Activated effector memory CD4-positive, alpha-beta T cell treated with Interleukin-2 at 50 U/mL for 16 hours (primary cell): Measurements from ENCODE around the gene TNRC6C.

Source experiments
- DNase-seq: peaks from one replicate; pipeline ENCODE4 v3.0.0-alpha.2; 2020

Gene TNRC6C

DNA sequence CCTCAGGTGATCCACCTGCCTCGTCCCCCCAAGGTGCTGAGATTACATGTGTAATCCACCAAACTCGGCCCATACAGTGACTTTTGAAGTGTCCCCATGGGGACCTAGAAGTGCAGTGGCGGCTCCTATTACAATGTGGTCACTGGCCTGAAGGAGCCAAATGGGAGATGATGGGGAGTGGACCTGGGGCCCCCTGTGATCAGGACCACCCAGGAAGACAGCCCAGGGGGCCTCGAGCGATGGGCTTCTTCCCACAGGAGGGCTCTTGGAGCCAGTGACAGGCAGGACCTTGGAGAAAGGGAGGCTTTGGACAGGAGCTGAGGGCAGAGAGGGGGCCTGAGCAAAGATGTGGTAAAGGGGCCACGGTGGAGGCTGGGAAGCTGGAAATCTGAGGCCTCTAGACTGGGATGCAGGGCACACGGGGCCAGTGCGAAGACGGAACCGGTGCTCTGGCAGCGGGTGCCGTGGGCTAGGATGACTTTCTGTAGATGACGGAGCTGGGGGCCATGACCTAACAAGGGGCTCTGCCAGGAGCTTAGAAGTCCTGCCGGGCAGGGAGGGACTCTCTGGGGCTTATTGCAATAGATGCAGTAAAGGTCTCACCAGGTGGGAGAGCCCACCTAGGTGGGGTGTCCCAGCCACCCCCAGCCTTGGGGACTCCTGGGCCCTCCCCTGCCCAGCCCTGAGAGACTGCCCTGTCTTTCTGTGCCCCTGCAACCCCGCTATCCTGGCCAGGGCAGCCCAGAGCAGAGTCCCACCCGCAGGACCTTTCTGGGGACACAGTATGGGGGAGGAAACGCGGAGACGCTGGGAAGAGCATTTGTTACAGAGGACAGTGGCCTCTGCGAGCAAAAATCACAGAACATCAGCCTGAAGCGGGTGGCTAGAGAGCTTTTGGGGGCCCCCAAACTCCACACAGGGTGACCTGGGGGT lies 185.0 kb downstream of the TNRC6C start:
- DNase-seq, result no peak

DNA sequence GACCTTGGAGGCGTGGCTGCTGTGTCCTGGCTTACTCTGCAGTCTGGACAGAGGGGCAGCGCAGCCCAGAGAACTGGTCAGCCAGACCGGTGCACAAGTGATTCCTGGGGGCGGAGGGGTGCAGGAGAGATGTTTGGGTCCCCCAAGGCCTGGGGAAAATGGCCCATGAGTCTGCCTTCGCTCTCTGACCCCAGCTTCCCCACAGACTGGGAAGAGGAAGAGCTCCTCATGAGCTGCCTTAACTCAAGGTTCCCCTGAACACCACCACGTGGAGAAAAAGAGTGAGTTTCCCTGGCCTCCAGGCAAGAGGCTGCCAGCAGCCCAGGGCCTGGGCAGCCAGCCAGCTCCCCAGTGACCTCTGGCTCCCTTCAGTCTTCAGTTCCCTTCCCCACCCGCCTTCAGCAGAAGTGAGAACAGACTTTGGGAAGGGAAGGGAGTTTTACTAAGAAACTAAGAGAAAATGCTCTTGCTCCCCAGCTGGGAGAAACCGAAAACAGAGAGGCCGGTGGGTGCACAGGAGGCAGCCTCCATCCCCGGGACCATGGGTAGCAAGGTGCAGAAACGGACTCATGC lies 185.7 kb downstream of the TNRC6C start:
- no peak for DNase-seq

DNA sequence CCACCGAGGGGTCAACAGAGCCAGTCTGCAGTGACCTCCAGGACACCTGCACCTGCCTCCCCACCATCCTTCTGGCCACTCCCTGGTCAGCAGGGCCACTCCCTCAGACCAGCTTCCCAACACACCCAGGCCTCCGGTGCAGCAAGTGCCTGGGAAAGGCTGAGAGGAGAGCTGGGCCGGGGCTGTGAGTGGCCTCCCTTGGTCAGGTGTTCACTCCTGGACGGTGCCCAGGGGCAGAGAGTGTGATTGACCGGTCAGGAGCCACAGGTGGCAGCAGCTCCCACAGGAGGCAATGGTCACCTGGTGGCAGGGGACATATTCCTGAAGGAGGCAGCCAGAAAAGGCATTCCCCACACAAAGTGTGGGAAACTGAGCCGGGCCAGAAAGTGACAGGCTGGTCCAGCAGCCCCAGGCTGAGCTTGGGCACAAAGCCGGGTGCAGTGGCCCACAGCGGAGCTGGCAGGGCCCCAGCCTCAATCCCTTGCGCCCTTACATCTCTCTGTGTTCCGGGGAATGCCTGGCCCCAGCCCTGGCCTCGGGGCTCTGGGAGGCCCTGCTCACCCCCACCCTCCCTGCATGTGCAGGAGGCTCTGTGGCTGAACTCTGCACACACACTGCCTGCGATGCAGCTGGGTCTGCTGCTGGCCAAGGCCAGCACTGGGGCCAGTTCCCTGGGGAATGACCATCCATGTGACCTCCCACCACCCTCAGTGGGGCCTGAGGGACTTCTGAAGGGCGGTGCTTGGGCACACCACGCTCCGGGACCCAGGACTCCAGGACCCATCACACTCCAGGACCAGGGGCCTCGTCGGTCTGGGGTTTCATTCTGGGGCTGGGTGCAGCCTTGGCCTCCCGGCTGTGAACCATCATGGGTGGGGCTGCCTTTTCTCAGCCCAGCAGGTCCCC lies 186.5 kb downstream of the TNRC6C start:
- no peak for DNase-seq

DNA sequence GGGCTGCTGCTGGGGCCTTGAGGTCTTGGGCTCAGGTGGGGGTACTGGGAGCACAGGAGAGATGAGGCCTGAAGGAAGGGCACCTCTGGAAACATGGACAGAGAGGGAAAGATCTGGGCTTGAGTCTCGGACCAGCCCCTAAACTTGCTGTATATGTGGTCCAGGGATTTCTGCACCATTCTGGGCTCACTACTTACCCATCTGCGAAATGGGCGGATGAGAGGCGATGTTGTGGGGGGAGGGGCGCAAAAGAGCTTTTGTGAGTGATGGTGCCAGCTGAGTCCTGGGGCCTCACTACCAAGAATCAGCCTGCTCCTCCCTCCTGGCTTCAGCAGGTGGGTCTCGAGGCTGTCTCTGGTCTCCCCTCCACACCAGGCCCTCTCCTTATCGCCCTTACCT lies 188.0 kb downstream of the TNRC6C start:
- DNase-seq, result no peak

DNA sequence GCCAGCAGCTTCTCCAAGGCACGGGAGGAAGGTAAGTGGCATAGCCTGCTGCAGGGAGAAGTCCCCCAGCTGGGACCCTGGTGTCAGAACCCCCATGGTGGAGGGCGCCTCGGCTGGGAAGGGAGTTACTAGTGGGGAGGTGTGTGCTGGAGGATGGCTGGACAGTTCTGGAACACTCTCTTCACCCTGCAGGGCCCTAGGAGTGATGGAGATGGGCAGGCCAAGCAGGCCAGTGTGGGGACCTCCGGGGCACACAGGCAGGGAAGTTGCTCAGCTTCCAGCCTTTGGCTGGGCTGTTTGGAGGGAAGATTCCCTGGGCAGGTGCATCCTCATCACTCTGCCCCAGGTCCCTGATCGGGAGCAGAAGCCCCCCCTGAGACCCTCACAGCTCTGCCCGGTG lies 188.4 kb downstream of the TNRC6C start:
- DNase-seq, result no peak

DNA sequence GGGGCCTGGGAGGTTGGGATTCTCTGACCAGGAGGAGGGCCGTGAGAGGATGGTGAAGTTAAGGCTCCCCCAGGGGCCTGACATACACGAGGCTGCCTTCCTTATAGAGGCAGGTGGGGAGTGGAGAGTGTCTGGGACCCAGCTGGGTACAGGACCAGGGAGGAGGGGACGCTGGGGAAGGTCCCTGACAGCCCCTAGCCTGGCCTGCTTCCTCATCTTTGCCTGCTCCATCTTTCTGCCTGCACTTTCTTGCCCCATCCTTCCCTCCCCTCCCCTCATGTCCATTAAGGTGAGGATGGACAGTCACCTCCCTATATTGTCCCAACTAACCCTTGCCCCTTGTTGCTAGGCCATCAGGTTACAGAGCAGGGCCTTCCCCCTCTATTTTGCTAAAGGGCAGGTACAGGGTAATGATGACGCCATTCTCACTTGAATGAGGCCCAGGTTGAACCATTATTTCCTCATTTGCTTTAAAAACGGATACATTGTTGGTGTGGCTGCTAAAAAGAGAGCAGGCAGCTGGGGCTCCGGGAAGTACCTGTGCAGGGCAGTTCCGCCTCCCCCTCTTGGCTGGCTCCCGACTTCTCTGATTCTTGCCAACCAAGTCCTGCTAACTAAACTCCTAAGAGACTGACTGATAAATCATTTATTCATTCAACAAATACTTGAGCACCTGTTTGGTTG lies 189.0 kb downstream of the TNRC6C start:
- DNase-seq, result no peak

DNA sequence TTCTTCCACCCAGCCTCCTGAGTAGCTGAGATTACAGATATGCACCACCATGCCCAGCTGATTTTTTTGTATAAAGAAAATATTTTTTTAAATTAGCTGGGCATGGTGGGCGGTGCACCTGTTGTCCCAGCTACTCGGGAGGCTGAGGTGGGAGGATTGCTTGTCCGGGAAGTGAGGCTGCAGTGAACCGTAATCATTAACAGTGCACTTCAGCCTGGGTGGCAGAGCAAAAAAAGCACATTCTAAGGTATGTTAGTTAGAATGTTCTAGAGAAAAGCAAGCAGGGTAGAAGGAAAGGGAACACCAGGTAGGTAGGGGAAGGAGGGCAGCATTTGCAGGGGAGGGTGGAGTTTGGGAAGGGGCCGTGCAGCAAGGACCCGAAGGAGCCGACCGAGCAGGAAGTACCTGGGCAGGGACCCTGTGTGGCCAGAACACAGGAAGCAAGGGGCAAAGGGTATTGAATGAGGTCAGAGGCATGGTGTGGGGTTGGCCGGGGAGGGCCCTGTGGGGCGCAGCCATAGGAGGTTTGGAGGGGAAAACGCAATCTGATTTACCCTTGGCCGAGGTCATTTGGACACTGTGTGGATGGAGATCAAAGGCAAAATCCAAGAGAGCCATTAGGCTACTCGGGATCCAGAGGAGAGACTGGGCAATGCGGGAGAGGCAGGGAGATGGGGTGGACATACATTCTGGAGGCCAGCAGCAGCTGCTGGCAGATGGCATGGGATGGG lies 189.9 kb downstream of the TNRC6C start:
- DNase-seq, result no peak

DNA sequence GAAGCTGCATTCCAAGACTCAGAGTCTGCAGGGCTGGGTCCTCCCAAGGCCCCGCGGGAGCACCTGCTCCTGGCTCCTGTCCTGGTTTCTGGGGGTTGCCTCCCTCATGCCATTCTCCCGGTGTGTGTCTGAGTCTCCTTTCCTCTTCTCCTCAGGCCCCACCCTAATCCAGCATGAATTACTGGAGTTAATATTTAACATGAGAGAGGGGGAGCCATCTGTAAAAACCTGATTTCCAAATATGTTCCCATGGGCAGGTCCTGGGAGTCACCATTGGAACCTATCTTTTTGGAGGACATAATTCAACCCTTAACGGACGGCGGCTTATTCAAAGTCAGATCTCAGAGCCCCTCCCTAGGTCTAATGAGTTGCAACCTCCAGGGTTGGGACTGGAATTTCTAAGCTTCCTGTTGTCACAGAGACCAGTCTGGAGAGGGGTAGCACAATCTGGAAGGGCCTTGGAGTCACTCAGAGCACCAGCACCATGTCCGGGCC lies 193.1 kb downstream of the TNRC6C start:
- no peak for DNase-seq

DNA sequence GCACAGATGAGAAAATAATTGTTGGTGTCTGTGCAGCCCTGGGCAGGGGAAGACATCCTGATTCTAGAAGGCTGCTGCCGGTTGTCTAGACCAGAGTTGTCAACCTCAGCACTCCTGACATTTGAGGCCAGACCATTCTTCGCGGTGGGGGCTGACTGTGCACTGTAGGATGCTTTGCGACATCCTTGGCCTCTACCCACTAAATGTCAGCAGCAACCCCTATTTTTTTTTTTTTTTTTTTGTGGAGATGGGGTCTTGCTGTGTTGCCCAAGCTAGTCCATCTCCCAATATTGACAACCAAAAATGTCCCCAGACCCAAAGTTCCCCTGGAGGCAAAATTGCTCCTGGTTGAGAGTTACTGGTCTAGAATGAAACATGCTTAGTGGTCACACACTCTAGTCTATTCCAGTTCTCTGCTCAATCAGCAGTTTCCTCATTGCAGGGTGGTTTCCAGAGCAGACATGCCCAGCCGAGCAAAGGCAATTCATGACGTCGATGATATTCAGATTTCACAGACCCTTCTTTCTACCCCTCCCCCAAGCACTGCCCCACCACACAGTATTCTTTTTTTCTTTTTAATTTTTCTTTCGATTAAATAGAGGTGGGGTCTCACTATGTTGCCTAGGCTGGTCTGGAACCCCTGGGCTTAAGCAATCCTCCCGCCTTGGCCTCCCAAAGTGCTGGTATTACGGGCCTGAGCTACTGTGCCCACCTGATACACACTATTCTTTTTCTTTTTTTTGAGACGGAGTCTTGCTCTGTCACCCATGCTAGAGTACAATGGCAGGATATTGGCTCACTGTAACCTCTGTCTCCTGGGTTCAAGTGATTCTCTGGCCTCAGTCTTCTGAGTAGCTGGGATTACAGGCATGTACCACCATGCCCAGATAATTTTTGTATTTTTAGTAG lies 196.7 kb downstream of the TNRC6C start:
- no peak for DNase-seq
